ENCODE results near the gene ETV6.

The ETV6 gene

DNA sequence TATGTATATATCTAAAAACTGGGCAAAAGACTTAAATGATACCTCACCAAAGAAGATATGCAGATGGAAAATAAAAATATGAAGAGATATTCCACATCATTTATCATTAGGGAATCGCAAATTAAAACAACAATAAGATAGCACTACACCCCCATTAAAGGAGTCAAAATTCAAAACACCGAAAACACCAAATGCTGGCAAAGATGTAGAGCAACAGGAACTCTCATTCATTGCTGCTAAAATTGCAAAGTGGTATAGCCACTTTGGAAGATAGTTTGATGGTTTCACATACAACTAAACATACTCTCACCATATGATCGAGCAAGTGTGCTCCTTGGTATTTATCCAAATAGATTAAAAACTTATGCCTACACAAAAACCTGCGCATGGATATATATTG lies 289.7 kb downstream of the ETV6 start:
- DNase-seq, result no peak

DNA sequence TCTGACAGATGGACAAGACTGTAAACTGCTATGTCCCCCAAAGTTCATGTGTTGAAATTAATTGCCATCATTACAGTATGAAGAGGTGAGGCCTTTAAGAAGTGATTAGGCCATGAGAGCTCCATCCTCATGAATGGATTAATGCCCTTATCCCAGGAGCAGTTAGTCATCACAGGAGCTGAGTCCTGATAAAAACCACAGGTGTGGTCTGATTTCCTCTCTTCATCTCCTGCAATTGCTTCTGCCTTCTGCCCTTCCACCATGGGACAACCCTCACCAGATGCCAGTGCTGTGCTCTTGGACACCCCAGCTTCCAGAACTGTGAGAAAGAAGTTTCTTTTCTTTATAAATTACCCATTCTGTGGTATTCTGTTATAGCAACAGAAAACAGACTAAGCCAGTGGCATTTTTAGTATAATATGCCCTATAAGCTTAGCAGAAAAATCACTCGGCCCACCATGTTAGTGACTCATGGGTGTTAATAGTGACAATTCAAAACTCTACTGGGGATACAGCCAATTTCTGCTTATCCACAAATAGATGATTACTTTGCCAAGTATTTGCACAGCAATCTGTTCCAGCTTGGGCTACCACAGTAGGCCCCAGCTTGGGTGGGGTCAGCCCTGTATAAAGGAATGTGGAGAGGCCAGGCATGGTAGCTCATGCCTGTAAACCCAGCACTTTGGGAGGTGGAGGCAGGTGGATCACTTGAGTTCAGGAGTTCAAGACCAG lies 292.3 kb downstream of the ETV6 start:
- DNase-seq, result no peak

GRCh38 chr12:11943919-11944700 lies 294.6 kb downstream of the ETV6 start:
- DNase-seq, result no peak

Data from suppressor macrophage (primary cell).